GM18873 (cell line): Measurements from ENCODE around the gene UBA52.

Source experiments
- ATAC-seq: cut with Tn5 transposase; IDR thresholded peaks from one replicate; pipeline ENCODE4 v1.9.1; 2021; ENCODE audit warnings: mild to moderate bottlenecking, moderate library complexity, moderate number of reproducible peaks; ENCODE audit not compliant: unreplicated experiment, low FRiP score

Gene UBA52

GRCh38 chr19:18607226-18608101, 35.8 kb downstream of the UBA52 start:
- no peak for ATAC-seq

- ATAC-seq = no peak
These were observed 36.6 kb downstream of the UBA52 start for GRCh38 chr19:18608102-18608804.

GRCh38 chr19:18608805-18609716, 37.4 kb downstream of the UBA52 start:
- no peak for ATAC-seq

- ATAC-seq = no peak
These were observed 38.0 kb downstream of the UBA52 start for GRCh38 chr19:18609717-18610051.

GRCh38 chr19:18610245-18610555, 38.5 kb downstream of the UBA52 start:
- ATAC-seq = no peak

GRCh38 chr19:18610556-18611326, 39.1 kb downstream of the UBA52 start:
- ATAC-seq = no peak

- no peak for ATAC-seq
These were observed 39.8 kb downstream of the UBA52 start for GRCh38 chr19:18611327-18612050.

- ATAC-seq = no peak
These were observed 40.6 kb downstream of the UBA52 start for GRCh38 chr19:18612051-18612771.

GRCh38 chr19:18612772-18613588, 41.3 kb downstream of the UBA52 start, which contains the start of gene TMEM59L:
Gene TMEM59L, plus strand, starts transcription at chr19:18612870. Its CDS starts 89 bp downstream, at chr19:18612959.
- ATAC-seq = no peak

- ATAC-seq = no peak
These were observed 42.1 kb downstream of the UBA52 start for GRCh38 chr19:18613589-18614234.

GRCh38 chr19:18616023-18616422, 44.4 kb downstream of the UBA52 start:
- no peak for ATAC-seq

GRCh38 chr19:18617562-18617961, 45.9 kb downstream of the UBA52 start:
- ATAC-seq = no peak

GRCh38 chr19:18618236-18618635, 46.6 kb downstream of the UBA52 start:
- no peak for ATAC-seq

GRCh38 chr19:18620311-18620710, 48.7 kb downstream of the UBA52 start:
- no peak for ATAC-seq

- ATAC-seq = no peak
These were observed 49.2 kb downstream of the UBA52 start for GRCh38 chr19:18620902-18621301.

GRCh38 chr19:18626906-18627305, 55.2 kb downstream of the UBA52 start:
- ATAC-seq = no peak
